Measurements from ENCODE around the gene CD5L. TPM values are rescaled to one million over a fixed set of nuclear protein-coding genes. Genes with fewer than 3 reads are reported as not detected.

Gene CD5L
- total RNA-seq, 2 experiments from 2014 or later, result not detected

GRCh38 chr1:157803851-157804250 lies 37.8 kb downstream of the CD5L start:
- DNase-seq (peak in 3 of 14 experiments; percentile 6 to 27 (median 14)), ATAC-seq (ENCODE audit: poor library complexity) (no peak)
- H3K36me3 ChIP-seq (ENCODE audit: insufficient read depth, low read length), result no peaks in the 10 kb centered on the region
- Mint-ChIP-seq H3K9me3 (no peaks in the 10 kb centered on the region), H3K4me3 (no peak overlapping the region), H3K4me1 (ENCODE audit: low read depth) (no peaks in the 10 kb centered on the region), H3K36me3 (ENCODE audit: low read depth) (no peaks in the 10 kb centered on the region), H3K27ac (no peak overlapping the region), H3K27me3 (peaks cover 12% of the 10 kb centered on the region)
- no peak overlapping the region for H3K4me3 ChIP-seq (ENCODE audit: low read length)
- H3K27ac ChIP-seq (ENCODE audit: low read depth in 1 of 2, low read length in 2 of 2), result no peak overlapping the region
- peaks cover 0 to 7% of the 10 kb centered on the region in 2 experiments for H3K9me3 ChIP-seq (ENCODE audit: control insufficient read depth in 1 of 2, insufficient read depth in 1 of 2, low read length in 2 of 2)
- H3K27me3 ChIP-seq (ENCODE audit: control insufficient read depth in 1 of 2, insufficient read depth in 2 of 2, low read length in 2 of 2), result peaks cover 0 to 2% of the 10 kb centered on the region in 2 experiments
- ChIA-PET POLR2A (no interaction called here), CTCF (no interaction called here)
- intact Hi-C loops (cut with DNase I, micrococcal nuclease), result no loop called here
- H3K4me1 ChIP-seq (ENCODE audit: insufficient read depth, low read length), result no peaks in the 10 kb centered on the region
- TF ChIP-seq CTCF (IDR thresholded peaks at IDR 0.05), result no peak

GRCh38 chr1:157799996-157800395 lies 41.6 kb downstream of the CD5L start:
- ChIA-PET POLR2A (no interaction called here), CTCF (no interaction called here)
- H3K27ac Mint-ChIP-seq, result no peak overlapping the region
- DNase-seq (no peak), ATAC-seq (ENCODE audit: poor library complexity) (no peak)
- Histone ChIP-seq H3K27me3 (ENCODE audit: control insufficient read depth in 1 of 2, insufficient read depth in 2 of 2, low read length in 2 of 2) (no peaks in the 10 kb centered on the region), H3K4me1 (ENCODE audit: insufficient read depth, low read length) (no peaks in the 10 kb centered on the region), H3K9me3 (ENCODE audit: control insufficient read depth in 1 of 2, insufficient read depth in 1 of 2, low read length in 2 of 2) (peaks cover 0 to 7% of the 10 kb centered on the region in 2 experiments), H3K36me3 (ENCODE audit: insufficient read depth, low read length) (no peaks in the 10 kb centered on the region), H3K27ac (ENCODE audit: low read depth in 1 of 2, low read length in 2 of 2) (no peak overlapping the region), H3K4me3 (ENCODE audit: low read length) (no peak overlapping the region)
- H3K36me3 Mint-ChIP-seq (ENCODE audit: low read depth), result no peaks in the 10 kb centered on the region
- no peaks in the 10 kb centered on the region for H3K9me3 Mint-ChIP-seq
- peaks cover 4% of the 10 kb centered on the region for H3K27me3 Mint-ChIP-seq
- H3K4me1 Mint-ChIP-seq (ENCODE audit: low read depth), result no peaks in the 10 kb centered on the region
- H3K4me3 Mint-ChIP-seq, result no peak overlapping the region
- intact Hi-C loops (cut with DNase I, micrococcal nuclease), result no loop called here
- TF ChIP-seq CTCF (IDR thresholded peaks at IDR 0.05), result no peak

- no peak overlapping the region for H3K27ac ChIP-seq (ENCODE audit: low read depth in 1 of 2, low read length in 2 of 2)
- POLR2A ChIA-PET, result no interaction called here
Observed at GRCh38 chr1:157798211-157798610, 43.4 kb downstream of the CD5L start.

More at GRCh38 chr1:157798211-157798610, 43.4 kb downstream of the CD5L start:
- Histone ChIP-seq H3K27me3 (ENCODE audit: control insufficient read depth in 1 of 2, insufficient read depth in 2 of 2, low read length in 2 of 2) (no peaks in the 10 kb centered on the region), H3K4me3 (ENCODE audit: low read length) (no peak overlapping the region), H3K4me1 (ENCODE audit: insufficient read depth, low read length) (no peaks in the 10 kb centered on the region), H3K9me3 (ENCODE audit: control insufficient read depth in 1 of 2, insufficient read depth in 1 of 2, low read length in 2 of 2) (peaks cover 7 to 10% of the 10 kb centered on the region in 2 experiments), H3K36me3 (ENCODE audit: insufficient read depth, low read length) (no peaks in the 10 kb centered on the region)
- H3K4me1 Mint-ChIP-seq (ENCODE audit: low read depth), result no peaks in the 10 kb centered on the region
- no peak overlapping the region for H3K27ac Mint-ChIP-seq
- no peak for DNase-seq
- intact Hi-C loops (cut with DNase I, micrococcal nuclease), result no loop called here
- no peak for ATAC-seq (ENCODE audit: poor library complexity)
- peaks cover 2% of the 10 kb centered on the region for H3K9me3 Mint-ChIP-seq
- CTCF ChIA-PET, result no interaction called here
- no peak for TF ChIP-seq CTCF (IDR thresholded peaks at IDR 0.05)
- no peak overlapping the region for H3K4me3 Mint-ChIP-seq
- no peaks in the 10 kb centered on the region for H3K36me3 Mint-ChIP-seq (ENCODE audit: low read depth)
- peaks cover 4% of the 10 kb centered on the region for H3K27me3 Mint-ChIP-seq

Measured in CD4-positive, alpha-beta T cell (primary cell).